ENCODE data around the gene AHI1. TPM values are rescaled to one million over a fixed set of nuclear protein-coding genes. Genes with fewer than 3 reads are reported as not detected.

Gene AHI1
- total RNA-seq, 1 donor from 2014 or later = 5.2 TPM

DNA sequence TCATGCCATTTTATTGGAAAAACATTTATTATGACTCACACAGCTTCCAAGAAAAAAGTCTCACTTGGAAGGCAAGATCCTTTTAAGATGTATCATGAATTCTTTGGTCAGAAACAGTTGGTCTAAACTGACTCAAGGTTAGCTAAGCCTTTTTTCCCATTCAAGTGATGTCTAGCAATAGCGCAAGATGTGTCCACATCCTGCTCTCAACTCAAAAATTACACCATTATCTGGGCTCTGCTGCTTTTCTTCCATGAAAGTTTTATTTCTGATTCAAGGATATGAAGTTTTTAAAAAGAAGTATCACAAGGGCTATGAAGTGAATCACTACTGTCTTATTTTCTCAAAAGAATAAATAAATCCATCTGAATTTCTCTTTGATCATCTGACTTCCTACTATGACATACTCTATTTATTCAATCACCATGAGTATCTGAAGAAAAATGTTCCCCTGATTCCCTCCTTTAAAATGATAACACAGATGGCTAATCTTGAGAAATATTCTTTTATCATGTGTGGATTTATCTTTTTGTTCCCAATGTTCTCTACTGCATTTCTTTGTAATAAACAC, 139.2 kb downstream of the AHI1 start:
- DNase-seq (ENCODE audit: low read depth) = peak; percentile 39
- TF ChIP-seq, protein P1, sequence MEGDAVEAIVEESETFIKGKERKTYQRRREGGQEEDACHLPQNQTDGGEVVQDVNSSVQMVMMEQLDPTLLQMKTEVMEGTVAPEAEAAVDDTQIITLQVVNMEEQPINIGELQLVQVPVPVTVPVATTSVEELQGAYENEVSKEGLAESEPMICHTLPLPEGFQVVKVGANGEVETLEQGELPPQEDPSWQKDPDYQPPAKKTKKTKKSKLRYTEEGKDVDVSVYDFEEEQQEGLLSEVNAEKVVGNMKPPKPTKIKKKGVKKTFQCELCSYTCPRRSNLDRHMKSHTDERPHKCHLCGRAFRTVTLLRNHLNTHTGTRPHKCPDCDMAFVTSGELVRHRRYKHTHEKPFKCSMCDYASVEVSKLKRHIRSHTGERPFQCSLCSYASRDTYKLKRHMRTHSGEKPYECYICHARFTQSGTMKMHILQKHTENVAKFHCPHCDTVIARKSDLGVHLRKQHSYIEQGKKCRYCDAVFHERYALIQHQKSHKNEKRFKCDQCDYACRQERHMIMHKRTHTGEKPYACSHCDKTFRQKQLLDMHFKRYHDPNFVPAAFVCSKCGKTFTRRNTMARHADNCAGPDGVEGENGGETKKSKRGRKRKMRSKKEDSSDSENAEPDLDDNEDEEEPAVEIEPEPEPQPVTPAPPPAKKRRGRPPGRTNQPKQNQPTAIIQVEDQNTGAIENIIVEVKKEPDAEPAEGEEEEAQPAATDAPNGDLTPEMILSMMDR (IDR thresholded peaks at IDR 0.05; ENCODE audit: insufficient read depth, low read length, poor library complexity, severe bottlenecking) = no peak
- H3K4me3 ChIP-seq (ENCODE audit: low read depth, low read length) = no peak overlapping the region

DNA sequence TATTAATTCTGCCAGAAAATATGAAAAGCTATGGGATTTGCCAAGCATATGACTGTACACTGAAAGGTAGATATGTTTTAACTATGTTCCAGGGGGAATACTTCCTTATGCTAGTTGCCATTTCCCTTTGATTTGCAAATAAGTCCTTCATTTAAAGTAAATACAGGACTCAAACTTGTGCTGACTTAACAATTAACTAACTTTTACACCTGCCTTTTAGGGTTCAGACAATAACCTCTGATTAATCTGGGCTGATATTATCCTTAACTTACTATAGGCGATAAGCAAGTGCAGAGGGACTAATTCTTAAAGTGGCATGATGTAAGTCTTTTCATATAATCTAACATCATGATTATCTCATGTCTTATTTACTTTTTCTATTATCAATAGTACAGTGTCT, 143.1 kb downstream of the AHI1 start:
- Histone ChIP-seq H3K4me3 (ENCODE audit: low read depth, low read length) (no peak overlapping the region), H3K27me3 (ENCODE audit: control insufficient read depth, insufficient read depth, low read length) (no peaks in the 10 kb centered on the region), H3K36me3 (ENCODE audit: control insufficient read depth, insufficient read depth, low read length) (no peaks in the 10 kb centered on the region)
- DNase-seq (ENCODE audit: low read depth) = no peak
- TF ChIP-seq, protein P1 (IDR thresholded peaks at IDR 0.05; ENCODE audit: insufficient read depth, low read length, poor library complexity, severe bottlenecking) = no peak

More for the DNA sequence above, 139.2 kb downstream of the AHI1 start:
- Histone ChIP-seq H3K27me3 (ENCODE audit: control insufficient read depth, insufficient read depth, low read length) (no peaks in the 10 kb centered on the region), H3K36me3 (ENCODE audit: control insufficient read depth, insufficient read depth, low read length) (no peaks in the 10 kb centered on the region)

DNA sequence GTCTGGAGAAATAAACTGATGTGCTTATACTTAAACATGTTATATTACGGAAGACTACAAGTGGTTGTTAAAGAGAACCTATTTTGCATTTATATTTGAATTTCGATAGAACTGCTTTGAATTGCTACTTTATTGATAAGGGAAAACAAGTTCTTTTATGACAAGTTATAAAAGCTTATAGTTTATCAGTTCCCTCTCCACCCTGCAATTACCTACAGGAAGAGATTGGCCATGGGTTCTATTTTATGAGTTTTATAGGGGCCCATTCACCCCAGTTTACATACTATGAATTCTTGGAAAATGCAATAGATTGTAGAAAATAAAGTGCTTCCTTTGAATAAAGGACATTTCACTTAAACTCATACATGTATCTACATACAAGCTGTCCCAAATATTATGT, 144.4 kb downstream of the AHI1 start:
- Histone ChIP-seq H3K36me3 (ENCODE audit: control insufficient read depth, insufficient read depth, low read length) (no peaks in the 10 kb centered on the region), H3K27me3 (ENCODE audit: control insufficient read depth, insufficient read depth, low read length) (no peaks in the 10 kb centered on the region), H3K4me3 (ENCODE audit: low read depth, low read length) (no peak overlapping the region)
- no peak for DNase-seq (ENCODE audit: low read depth)
- TF ChIP-seq, protein P1 (IDR thresholded peaks at IDR 0.05; ENCODE audit: insufficient read depth, low read length, poor library complexity, severe bottlenecking) = no peak

DNA sequence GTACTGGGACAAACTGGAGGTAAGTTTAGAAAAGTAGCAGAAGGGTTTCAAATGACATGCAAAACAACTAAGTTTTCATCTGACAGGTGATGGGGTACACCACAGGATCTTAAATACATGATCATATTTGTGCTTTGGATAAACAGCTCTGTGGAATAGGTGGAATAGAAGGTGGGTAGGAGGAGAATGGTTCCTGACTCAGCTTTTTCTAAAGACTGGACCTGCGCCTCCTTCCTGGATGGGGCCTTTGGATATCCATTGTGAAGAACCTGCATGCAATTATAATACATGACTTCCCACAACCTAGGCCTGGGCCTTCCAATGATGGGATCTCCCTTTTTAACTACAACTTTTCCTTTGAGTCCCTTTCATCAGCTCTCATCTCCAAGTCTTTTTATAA, 145.9 kb downstream of the AHI1 start:
- DNase-seq (ENCODE audit: low read depth) = no peak
- Histone ChIP-seq H3K4me3 (ENCODE audit: low read depth, low read length) (no peak overlapping the region), H3K27me3 (ENCODE audit: control insufficient read depth, insufficient read depth, low read length) (no peaks in the 10 kb centered on the region), H3K36me3 (ENCODE audit: control insufficient read depth, insufficient read depth, low read length) (no peaks in the 10 kb centered on the region)
- TF ChIP-seq, protein P1 (IDR thresholded peaks at IDR 0.05; ENCODE audit: insufficient read depth, low read length, poor library complexity, severe bottlenecking) = no peak

DNA sequence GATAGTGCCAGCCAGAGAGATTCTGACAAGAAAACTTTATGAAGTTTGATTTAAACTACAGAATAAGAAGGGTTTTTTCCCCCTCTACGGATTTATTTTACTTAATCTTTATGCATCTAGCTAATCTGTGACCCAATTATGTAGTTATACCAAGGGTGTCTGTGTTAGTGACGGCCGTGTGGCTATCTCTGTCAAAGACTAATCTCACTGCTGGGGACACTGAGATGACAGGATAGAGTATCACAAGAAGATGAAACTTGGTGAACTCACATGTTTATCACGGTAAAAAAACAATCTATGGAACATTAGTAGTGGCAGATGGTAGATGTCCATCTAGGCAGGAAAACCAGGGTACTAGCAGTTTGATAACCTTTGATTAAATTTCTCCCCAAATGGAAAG, 149.7 kb downstream of the AHI1 start:
- TF ChIP-seq, protein P1 (IDR thresholded peaks at IDR 0.05; ENCODE audit: insufficient read depth, low read length, poor library complexity, severe bottlenecking) = no peak
- no peak for DNase-seq (ENCODE audit: low read depth)
- Histone ChIP-seq H3K27me3 (ENCODE audit: control insufficient read depth, insufficient read depth, low read length) (no peaks in the 10 kb centered on the region), H3K36me3 (ENCODE audit: control insufficient read depth, insufficient read depth, low read length) (no peaks in the 10 kb centered on the region), H3K4me3 (ENCODE audit: low read depth, low read length) (no peak overlapping the region)

DNA sequence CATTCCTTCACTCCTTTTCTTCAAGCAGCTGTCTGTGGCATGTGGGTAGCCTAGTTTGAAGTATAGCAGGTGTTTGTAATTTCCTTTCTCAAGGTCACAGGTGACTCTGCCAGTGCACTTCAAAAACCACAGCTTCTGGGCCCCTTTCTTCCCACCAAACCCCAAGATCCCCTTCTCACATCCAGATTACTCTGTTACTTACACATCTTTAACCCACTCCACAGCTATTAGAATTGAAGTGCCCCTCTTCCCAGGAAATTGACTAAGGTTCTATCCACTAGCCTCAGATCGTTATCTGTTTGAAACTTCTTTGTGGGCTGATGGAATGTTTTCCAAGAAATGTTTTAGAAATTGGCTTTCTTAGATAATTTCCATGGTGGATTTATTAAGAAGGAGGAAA, 150.8 kb downstream of the AHI1 start:
- Histone ChIP-seq H3K36me3 (ENCODE audit: control insufficient read depth, insufficient read depth, low read length) (no peaks in the 10 kb centered on the region), H3K27me3 (ENCODE audit: control insufficient read depth, insufficient read depth, low read length) (no peaks in the 10 kb centered on the region), H3K4me3 (ENCODE audit: low read depth, low read length) (no peak overlapping the region)
- TF ChIP-seq, protein P1 (IDR thresholded peaks at IDR 0.05; ENCODE audit: insufficient read depth, low read length, poor library complexity, severe bottlenecking) = no peak
- no peak for DNase-seq (ENCODE audit: low read depth)

Measured in kidney epithelial cell (primary cell).